ENCODE results near the gene ZNF441.

- TF ChIP-seq, protein P1, sequence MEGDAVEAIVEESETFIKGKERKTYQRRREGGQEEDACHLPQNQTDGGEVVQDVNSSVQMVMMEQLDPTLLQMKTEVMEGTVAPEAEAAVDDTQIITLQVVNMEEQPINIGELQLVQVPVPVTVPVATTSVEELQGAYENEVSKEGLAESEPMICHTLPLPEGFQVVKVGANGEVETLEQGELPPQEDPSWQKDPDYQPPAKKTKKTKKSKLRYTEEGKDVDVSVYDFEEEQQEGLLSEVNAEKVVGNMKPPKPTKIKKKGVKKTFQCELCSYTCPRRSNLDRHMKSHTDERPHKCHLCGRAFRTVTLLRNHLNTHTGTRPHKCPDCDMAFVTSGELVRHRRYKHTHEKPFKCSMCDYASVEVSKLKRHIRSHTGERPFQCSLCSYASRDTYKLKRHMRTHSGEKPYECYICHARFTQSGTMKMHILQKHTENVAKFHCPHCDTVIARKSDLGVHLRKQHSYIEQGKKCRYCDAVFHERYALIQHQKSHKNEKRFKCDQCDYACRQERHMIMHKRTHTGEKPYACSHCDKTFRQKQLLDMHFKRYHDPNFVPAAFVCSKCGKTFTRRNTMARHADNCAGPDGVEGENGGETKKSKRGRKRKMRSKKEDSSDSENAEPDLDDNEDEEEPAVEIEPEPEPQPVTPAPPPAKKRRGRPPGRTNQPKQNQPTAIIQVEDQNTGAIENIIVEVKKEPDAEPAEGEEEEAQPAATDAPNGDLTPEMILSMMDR (tag by site-specific recombination; IDR thresholded peaks at IDR 0.05), result no peak
- TF ChIP-seq TCF7L2 (IDR thresholded peaks at IDR 0.05; ENCODE audit: borderline replicate concordance, low read depth, low read length), result no peak
- no peak for TF ChIP-seq ZNF274 (IDR thresholded peaks at IDR 0.05; ENCODE audit: low read length)
- TF ChIP-seq ZNF274 (tag by site-specific recombination; IDR thresholded peaks at IDR 0.05; ENCODE audit: borderline replicate concordance), result no peak
- no peak for TF ChIP-seq ZNF350 (tag by site-specific recombination; IDR thresholded peaks at IDR 0.05)
Observed at GRCh38 chr19:11821474-11822109, 54.8 kb downstream of the ZNF441 start.

All from HEK293 (cell line).